Astrocyte (in vitro differentiated cells and primary cell): ENCODE measurements around the gene CDKN2B. TPM values are rescaled to one million over a fixed set of nuclear protein-coding genes. Genes with fewer than 3 reads are reported as not detected.
A peak's percentile ranks its signal among the peaks of the same experiment; 100 is the strongest.
"Not testable (repeated sequence)": the region's sequence is repeated elsewhere in the genome, so short reads cannot be mapped to it uniquely, and the experiment has no call there.

Source experiments
- DNase-seq: peaks from one replicate; pipeline ENCODE4 v3.0.0-alpha.2; 2010; ENCODE audit warnings: low read depth
- FAIRE-seq: peaks from 2 replicates; lab custom pipeline; 2011; peaks lifted over from hg19 to GRCh38; lab: Jason Lieb, UNC
- H2AFZ ChIP-seq: 2 replicates; pipeline ENCODE4 v1.6.0; 2012; ENCODE audit warnings: low read depth, low read length, inconsistent platforms
- H3K27ac ChIP-seq: 2 replicates; pipeline ENCODE4 v1.5.1; 2011; ENCODE audit warnings: low read depth, low read length, inconsistent platforms
- H3K27me3 ChIP-seq: 2 replicates; pipeline ENCODE4 v1.6.0; 2011; ENCODE audit warnings: low read length, inconsistent platforms; ENCODE audit not compliant: insufficient read depth
- H3K36me3 ChIP-seq: 2 replicates; pipeline ENCODE4 v1.5.1; 2011; ENCODE audit warnings: low read length, inconsistent platforms; ENCODE audit not compliant: insufficient read depth
- H3K4me1 ChIP-seq: 2 replicates; pipeline ENCODE4 v1.5.1; 2011; ENCODE audit warnings: low read length, inconsistent platforms; ENCODE audit not compliant: insufficient read depth
- H3K4me2 ChIP-seq: 2 replicates; pipeline ENCODE4 v1.6.0; 2012; ENCODE audit warnings: low read length, inconsistent platforms
- H3K4me3 ChIP-seq: 2 replicates; pipeline ENCODE4 v1.5.1; 2011; ENCODE audit warnings: low read depth, mild to moderate bottlenecking, low read length, inconsistent platforms; ENCODE audit not compliant: insufficient read depth
- H3K79me2 ChIP-seq: 2 replicates; pipeline ENCODE4 v1.6.0; 2012; ENCODE audit warnings: mild to moderate bottlenecking, low read length, inconsistent platforms; ENCODE audit not compliant: insufficient read depth
- H3K9ac ChIP-seq: 2 replicates; pipeline ENCODE4 v1.6.0; 2012; ENCODE audit warnings: mild to moderate bottlenecking, low read length, inconsistent platforms
- H3K9me3 ChIP-seq: 2 replicates; pipeline ENCODE4 v1.5.1; 2012; ENCODE audit warnings: low read depth, mild to moderate bottlenecking, low read length, inconsistent platforms; ENCODE audit not compliant: insufficient read depth
- H4K20me1 ChIP-seq: 2 replicates; pipeline ENCODE4 v1.6.0; 2012; ENCODE audit warnings: low read length, inconsistent platforms; ENCODE audit not compliant: insufficient read depth
- H3K27ac Mint-ChIP-seq: one replicate; pipeline ENCODE4 v1.8.0; 2021; ENCODE audit warnings: mild to moderate bottlenecking, mixed read lengths; ENCODE audit not compliant: unreplicated experiment
- H3K27me3 Mint-ChIP-seq: one replicate; pipeline ENCODE4 v1.8.0; 2021; ENCODE audit warnings: low read depth, mixed read lengths; ENCODE audit not compliant: unreplicated experiment
- H3K36me3 Mint-ChIP-seq: one replicate; pipeline ENCODE4 v1.8.0; 2021; ENCODE audit warnings: low read depth, mixed read lengths; ENCODE audit not compliant: unreplicated experiment
- H3K4me1 Mint-ChIP-seq: one replicate; pipeline ENCODE4 v1.8.0; 2021; ENCODE audit warnings: low read depth, mixed read lengths; ENCODE audit not compliant: unreplicated experiment
- H3K4me3 Mint-ChIP-seq: one replicate; pipeline ENCODE4 v1.8.0; 2021; ENCODE audit warnings: mild to moderate bottlenecking, moderate library complexity, mixed read lengths; ENCODE audit not compliant: unreplicated experiment
- H3K9me3 Mint-ChIP-seq: one replicate; pipeline ENCODE4 v1.8.0; 2021; ENCODE audit warnings: mild to moderate bottlenecking, mixed read lengths; ENCODE audit not compliant: unreplicated experiment
- EZH2 ChIP-seq: IDR thresholded peaks from 2 replicates; pipeline ENCODE4 v1.6.1; 2012; ENCODE audit warnings: mild to moderate bottlenecking, low read length, inconsistent platforms; ENCODE audit not compliant: insufficient read depth
- total RNA-seq: library from RNA; stranded (reverse); gene quantifications from 2 replicates; pipeline ENCODE4 v1.2.1, GENCODE V29; 2021
- TF ChIP-seq, protein P1 (sequence below): IDR thresholded peaks from 2 replicates; pipeline ENCODE4 v1.5.1; 2011; ENCODE audit warnings: low read depth, mild to moderate bottlenecking, inconsistent platforms, low read length, moderate library complexity; ENCODE audit not compliant: insufficient read depth

Gene CDKN2B
- total RNA-seq, 1 donor from 2014 or later, result 306 TPM

DNA sequence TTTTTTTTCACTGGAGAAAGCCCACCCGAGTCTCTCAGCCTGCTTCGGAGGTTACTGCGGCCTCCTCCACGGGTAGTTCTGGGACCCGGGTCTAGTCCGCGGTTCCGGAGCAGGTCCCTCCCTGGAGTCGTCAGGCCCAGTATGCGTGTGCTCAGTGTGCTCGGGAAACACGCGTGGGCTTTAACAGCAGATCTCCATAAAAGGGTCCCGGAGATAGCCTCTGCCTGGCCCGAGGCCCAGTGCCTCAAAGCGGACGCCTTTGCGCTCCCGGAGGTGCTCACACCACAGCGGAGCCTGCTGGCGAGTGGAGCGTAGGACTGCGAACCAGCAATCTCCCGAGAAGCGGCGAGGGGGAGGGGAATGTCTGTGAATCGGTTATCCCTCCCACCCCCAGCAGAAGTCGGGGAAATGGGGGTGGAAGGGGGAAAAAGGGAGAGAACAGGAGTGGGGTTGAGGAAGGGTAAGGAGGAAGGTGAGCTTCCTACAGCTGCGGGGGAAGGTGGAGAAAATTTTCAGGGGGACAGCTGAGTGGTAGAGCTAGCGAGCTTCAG is 43.6 kb downstream of the CDKN2B start:
- Mint-ChIP-seq H3K9me3 (peaks cover 40% of the 10 kb centered on the region), H3K36me3 (peaks cover 22% of the 10 kb centered on the region), H3K27me3 (peaks cover 77% of the 10 kb centered on the region), H3K27ac (peak overlapping the region; percentile 53), H3K4me1 (peaks cover 2% of the 10 kb centered on the region), H3K4me3 (peak overlapping the region; percentile 75)
- Histone ChIP-seq H3K4me2 (peak overlapping the region; percentile 91), H3K4me3 (peak overlapping the region; percentile 48), H3K4me1 (peaks cover 16% of the 10 kb centered on the region), H3K9ac (peak overlapping the region; percentile 64), H2AFZ (peak overlapping the region; percentile 88), H3K27me3 (peaks cover 34% of the 10 kb centered on the region), H3K36me3 (peaks cover 9% of the 10 kb centered on the region), H3K27ac (no peak overlapping the region), H3K79me2 (no peaks in the 10 kb centered on the region), H4K20me1 (peaks cover 22% of the 10 kb centered on the region), H3K9me3 (peaks cover 8% of the 10 kb centered on the region)
- TF ChIP-seq, protein P1, sequence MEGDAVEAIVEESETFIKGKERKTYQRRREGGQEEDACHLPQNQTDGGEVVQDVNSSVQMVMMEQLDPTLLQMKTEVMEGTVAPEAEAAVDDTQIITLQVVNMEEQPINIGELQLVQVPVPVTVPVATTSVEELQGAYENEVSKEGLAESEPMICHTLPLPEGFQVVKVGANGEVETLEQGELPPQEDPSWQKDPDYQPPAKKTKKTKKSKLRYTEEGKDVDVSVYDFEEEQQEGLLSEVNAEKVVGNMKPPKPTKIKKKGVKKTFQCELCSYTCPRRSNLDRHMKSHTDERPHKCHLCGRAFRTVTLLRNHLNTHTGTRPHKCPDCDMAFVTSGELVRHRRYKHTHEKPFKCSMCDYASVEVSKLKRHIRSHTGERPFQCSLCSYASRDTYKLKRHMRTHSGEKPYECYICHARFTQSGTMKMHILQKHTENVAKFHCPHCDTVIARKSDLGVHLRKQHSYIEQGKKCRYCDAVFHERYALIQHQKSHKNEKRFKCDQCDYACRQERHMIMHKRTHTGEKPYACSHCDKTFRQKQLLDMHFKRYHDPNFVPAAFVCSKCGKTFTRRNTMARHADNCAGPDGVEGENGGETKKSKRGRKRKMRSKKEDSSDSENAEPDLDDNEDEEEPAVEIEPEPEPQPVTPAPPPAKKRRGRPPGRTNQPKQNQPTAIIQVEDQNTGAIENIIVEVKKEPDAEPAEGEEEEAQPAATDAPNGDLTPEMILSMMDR, result peak; percentile 47
- peak; percentile 35 for TF ChIP-seq EZH2
- DNase-seq (peak; percentile 65), FAIRE-seq (no peak)

DNA sequence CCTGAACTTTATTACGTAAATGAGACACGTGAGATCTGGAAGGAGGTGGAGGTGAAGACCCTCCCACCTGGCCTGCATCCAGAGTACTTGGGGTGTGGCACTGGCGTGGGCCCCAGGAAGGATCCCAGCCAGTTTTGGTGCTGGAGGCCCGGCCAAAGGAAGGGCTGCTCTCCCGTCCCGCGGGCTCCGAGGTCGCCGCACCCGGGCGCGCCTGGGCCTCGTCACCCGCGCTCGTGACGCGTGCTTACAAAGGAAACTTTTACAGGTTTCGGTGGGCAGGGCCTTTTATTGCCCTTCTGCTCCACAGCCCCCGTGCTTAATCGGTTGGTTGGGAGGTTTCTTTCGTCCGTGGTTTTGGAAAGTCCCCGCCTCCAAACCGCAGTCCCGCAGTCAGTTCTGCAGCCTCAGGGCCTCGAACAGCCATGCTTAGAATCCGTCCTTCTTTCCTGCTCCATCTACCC is 44.1 kb downstream of the CDKN2B start:
- DNase-seq, result peak; percentile 53
- Histone ChIP-seq H3K9ac (peak overlapping the region; percentile 64), H3K4me3 (peak overlapping the region; percentile 48), H3K27me3 (peaks cover 29% of the 10 kb centered on the region), H4K20me1 (peaks cover 17% of the 10 kb centered on the region), H3K36me3 (peaks cover 4% of the 10 kb centered on the region), H3K79me2 (no peaks in the 10 kb centered on the region), H3K27ac (no peak overlapping the region), H3K4me2 (peak overlapping the region; percentile 91), H3K9me3 (peaks cover 4% of the 10 kb centered on the region), H2AFZ (peak overlapping the region; percentile 88), H3K4me1 (peaks cover 16% of the 10 kb centered on the region)
- H3K4me1 Mint-ChIP-seq, result peaks cover 2% of the 10 kb centered on the region
- H3K27ac Mint-ChIP-seq, result peak overlapping the region; percentile 53
- H3K36me3 Mint-ChIP-seq, result peaks cover 17% of the 10 kb centered on the region
- peaks cover 73% of the 10 kb centered on the region for H3K27me3 Mint-ChIP-seq
- TF ChIP-seq, protein P1, result no peak
- TF ChIP-seq EZH2, result no peak
- H3K4me3 Mint-ChIP-seq, result peak overlapping the region; percentile 75
- no peak for FAIRE-seq
- peaks cover 38% of the 10 kb centered on the region for H3K9me3 Mint-ChIP-seq

DNA sequence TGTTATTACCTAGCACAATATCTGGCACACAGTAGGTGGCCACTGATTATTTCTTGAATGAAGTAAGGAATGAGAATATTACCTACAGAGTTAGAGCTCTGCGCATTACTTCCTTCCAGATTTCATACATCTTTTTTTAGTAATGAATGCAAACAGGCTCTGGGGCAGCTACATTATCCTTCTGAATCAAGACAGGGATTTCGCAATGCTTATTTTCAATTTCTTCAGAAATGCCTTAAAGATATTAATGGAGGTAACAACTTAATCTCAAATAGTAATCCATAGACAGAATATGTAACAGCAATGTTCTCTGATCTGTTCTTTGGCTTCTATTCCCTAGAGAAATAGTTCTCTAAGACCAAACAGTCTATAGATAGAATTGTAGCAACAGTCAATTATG is 47.5 kb downstream of the CDKN2B start:
- TF ChIP-seq, protein P1, result no peak
- TF ChIP-seq EZH2, result no peak
- no peak overlapping the region for H3K4me3 ChIP-seq
- FAIRE-seq, result no peak
- no peak overlapping the region for H3K9ac ChIP-seq
- H2AFZ ChIP-seq, result no peak overlapping the region
- DNase-seq, result no peak
- H3K36me3 ChIP-seq, result no peaks in the 10 kb centered on the region
- H3K4me1 ChIP-seq, result peaks cover 10% of the 10 kb centered on the region
- H3K9me3 ChIP-seq, result no peaks in the 10 kb centered on the region
- H3K27ac ChIP-seq, result no peak overlapping the region
- no peaks in the 10 kb centered on the region for H4K20me1 ChIP-seq
- Mint-ChIP-seq H3K36me3 (peaks cover 3% of the 10 kb centered on the region), H3K27me3 (peaks cover 45% of the 10 kb centered on the region), H3K4me1 (no peaks in the 10 kb centered on the region), H3K27ac (no peak overlapping the region), H3K4me3 (no peak overlapping the region), H3K9me3 (peaks cover 21% of the 10 kb centered on the region)
- H3K79me2 ChIP-seq, result no peaks in the 10 kb centered on the region
- no peak overlapping the region for H3K4me2 ChIP-seq
- peaks cover 2% of the 10 kb centered on the region for H3K27me3 ChIP-seq

DNA sequence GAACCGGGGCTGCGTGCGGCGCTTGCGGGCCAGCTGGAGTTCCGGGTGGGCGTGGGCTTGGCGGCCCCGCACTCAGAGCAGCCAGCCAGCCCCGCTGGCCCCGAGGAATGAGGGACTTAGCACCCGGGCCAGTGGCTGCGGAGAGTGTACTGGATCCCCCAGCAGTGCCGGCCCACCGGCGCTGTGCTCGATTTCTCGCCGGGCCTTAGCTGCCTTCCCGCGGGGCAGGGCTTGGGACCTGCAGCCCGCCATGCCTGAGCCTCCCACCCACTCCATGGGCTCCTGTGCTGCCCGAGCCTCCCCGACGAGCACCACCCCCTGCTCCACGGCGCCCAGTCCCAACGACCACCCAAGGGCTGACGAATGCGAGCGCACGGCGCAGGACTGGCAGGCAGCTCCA is 49.8 kb downstream of the CDKN2B start:
- not testable (repeated sequence) for H3K4me1 ChIP-seq, H4K20me1 ChIP-seq, H3K9ac ChIP-seq, H3K36me3 Mint-ChIP-seq, H3K4me3 ChIP-seq, H3K27ac ChIP-seq, H3K4me1 Mint-ChIP-seq, H3K9me3 ChIP-seq, H3K27ac Mint-ChIP-seq, H3K79me2 ChIP-seq, H3K36me3 ChIP-seq, H3K4me3 Mint-ChIP-seq, H3K4me2 ChIP-seq, FAIRE-seq, H3K27me3 ChIP-seq, H2AFZ ChIP-seq, DNase-seq
- Mint-ChIP-seq H3K9me3 (peaks cover 16% of the 10 kb centered on the region), H3K27me3 (peaks cover 27% of the 10 kb centered on the region)
